GM20431 (cell line): ENCODE measurements around the gene MAGEC3.

Experiments
- in situ Hi-C: fragments of 300-500 bp; cut with MseI, MboI; formaldehyde crosslinking; loops from one replicate; pipeline ENCODE4 v1.15.0; 2020; ENCODE audit warnings: low sequenced_read_pairs; ENCODE audit not compliant: unreplicated experiment

Gene MAGEC3

DNA sequence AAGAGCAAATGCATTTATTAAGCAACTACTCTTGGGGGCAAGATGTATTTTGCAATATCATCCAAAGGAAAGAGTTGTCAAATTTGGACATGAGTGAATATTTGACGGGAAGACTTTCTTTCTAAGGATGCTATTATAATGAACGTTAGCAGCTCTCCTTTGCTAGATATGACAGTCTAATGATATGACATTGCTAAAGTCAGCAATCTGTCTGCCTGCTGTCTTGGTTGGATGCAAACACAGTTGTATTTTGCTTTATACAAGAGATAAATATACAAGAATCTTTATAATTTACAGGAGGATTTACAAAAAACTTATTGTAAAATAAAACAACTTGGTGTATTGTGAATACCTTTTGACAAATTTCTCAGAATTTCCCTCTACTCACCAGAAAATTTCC lies 103.1 kb downstream of the MAGEC3 start:
- in situ Hi-C loops = no loop called here

DNA sequence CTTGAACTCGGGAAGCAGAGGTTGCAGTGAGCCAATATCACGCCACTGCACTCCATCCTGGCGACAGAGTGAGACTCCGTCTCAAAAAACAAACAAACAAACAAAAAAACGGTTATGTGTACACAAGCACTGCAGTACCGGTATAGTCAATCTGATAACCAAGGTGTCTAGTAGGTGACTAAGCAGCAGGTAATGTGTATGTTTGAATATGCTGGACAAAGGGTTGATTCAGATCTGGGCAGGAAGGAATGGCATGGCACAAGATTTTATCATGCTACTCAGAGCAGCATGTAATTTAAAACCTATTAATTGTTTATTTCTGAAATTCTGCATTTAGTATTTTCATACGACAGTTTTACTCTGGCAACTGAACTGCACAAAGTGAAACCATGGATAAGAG lies 107.3 kb downstream of the MAGEC3 start:
- in situ Hi-C loops = no loop called here

DNA sequence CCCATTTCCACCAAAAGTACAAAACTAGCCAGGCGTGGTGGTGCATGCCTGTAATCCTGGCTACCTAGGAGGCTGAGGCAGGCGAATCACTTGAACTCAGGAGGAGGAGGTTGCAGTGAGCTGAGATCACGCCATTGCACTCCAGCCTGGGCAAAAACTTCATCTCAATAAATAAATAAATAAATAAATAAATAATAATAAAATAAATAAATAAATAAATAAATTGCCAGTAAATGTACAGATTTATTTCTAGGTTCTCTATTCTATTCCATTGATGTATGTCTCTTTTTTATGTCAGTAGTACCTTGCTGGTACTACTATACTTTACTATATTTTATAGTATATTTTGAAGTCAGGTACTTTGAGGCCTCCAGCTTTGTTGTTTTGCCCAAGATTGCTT lies 109.2 kb downstream of the MAGEC3 start:
- in situ Hi-C loops = no loop called here
